Thyroid gland (tissue), 4 donors: Measurements from ENCODE around the gene IFNL4.
"Not testable (repeated sequence)": the region's sequence is repeated elsewhere in the genome, so short reads cannot be mapped to it uniquely, and the experiment has no call there.

Experiments
- POLR2A ChIP-seq, 2 donors: fragments of 450-650 bp; IDR thresholded peaks; one replicate each; pipeline ENCODE4 v1.6.1; 2017; ENCODE audit warnings: antibody characterized with exemption in 2 of 2, mild to moderate bottlenecking in 2 of 2, moderate library complexity in 1 of 2
- TF ChIP-seq, protein P1 (sequence below), 6 experiments: fragments of 200-600 bp in 3 of 6; fragments of 450-650 bp in 3 of 6; sonication (generic) in 3 of 6; IDR thresholded peaks; one replicate each; pipeline ENCODE4 v1.5.1; 2016 to 2019; ENCODE audit warnings: antibody characterized with exemption in 6 of 6, mild to moderate bottlenecking in 2 of 6, inconsistent platforms in 1 of 6, moderate library complexity in 1 of 6

DNA sequence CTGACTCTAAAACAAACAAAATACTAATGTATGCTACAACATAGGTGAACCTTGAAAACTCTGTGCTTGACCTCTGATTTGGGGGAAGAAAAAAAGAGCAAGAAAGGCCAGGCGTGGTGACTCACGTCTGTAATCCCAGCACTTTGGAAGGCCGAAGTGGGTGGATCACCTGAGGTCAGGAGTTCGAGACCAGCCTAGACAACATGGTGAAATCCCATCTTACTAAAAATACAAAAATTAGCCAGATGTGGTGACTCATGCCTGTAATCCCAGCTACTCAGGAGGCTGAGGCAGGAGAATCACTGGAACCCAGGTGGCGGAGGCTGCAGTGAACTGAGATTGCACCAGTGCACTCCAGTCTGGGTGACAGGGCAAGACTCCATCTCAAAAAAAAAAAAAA lies 25.2 kb upstream of the IFNL4 start:
- TF ChIP-seq POLR2A (IDR thresholded peaks at IDR 0.05): not testable (repeated sequence)
- TF ChIP-seq, protein P1, sequence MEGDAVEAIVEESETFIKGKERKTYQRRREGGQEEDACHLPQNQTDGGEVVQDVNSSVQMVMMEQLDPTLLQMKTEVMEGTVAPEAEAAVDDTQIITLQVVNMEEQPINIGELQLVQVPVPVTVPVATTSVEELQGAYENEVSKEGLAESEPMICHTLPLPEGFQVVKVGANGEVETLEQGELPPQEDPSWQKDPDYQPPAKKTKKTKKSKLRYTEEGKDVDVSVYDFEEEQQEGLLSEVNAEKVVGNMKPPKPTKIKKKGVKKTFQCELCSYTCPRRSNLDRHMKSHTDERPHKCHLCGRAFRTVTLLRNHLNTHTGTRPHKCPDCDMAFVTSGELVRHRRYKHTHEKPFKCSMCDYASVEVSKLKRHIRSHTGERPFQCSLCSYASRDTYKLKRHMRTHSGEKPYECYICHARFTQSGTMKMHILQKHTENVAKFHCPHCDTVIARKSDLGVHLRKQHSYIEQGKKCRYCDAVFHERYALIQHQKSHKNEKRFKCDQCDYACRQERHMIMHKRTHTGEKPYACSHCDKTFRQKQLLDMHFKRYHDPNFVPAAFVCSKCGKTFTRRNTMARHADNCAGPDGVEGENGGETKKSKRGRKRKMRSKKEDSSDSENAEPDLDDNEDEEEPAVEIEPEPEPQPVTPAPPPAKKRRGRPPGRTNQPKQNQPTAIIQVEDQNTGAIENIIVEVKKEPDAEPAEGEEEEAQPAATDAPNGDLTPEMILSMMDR (IDR thresholded peaks at IDR 0.05): not testable (repeated sequence)
